ENCODE results near the gene CACNA1C. TPM values are rescaled to one million over a fixed set of nuclear protein-coding genes. Genes with fewer than 3 reads are reported as not detected.

Gene CACNA1C
- total RNA-seq, 5 donors from 2014 or later (not counting 1 experiment from before 2014, with no cell fraction given) = 0.10 to 0.26 (median 0.16) TPM

DNA sequence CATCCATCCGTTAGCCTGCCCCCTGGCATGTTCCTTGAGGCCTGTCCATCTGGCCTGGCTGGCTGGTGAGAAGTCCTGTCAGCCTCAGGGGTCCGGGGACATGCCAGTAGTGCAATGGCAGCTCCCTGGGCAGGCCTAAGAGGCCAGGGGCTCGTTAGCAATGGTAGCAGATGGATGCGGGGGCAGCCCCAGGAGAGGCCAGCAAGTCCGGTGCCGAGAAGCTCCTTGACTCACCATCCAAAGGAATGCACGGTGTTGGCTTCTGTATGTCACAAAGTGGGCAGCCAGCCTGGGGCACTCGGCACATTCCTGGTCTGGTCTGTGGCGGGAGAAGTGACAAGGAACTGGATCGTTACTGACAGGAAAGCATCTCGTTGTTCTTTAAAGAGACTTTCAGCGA, 319.9 kb downstream of the CACNA1C start:
- H3K9me3 ChIP-seq = no peaks in the 10 kb centered on the region
- no peak overlapping the region for H3K4me3 ChIP-seq (ENCODE audit: control insufficient read depth in 1 of 2, extremely low read depth in 1 of 2, low read length in 1 of 2)
- no peak for DNase-seq
- no peaks in the 10 kb centered on the region for H3K27me3 Mint-ChIP-seq
- H3K36me3 ChIP-seq (ENCODE audit: control insufficient read depth in 2 of 2, extremely low read depth in 1 of 2, insufficient read depth in 1 of 2, low read length in 1 of 2) = no peaks in the 10 kb centered on the region
- ChIA-PET CTCF (no interaction called here), POLR2A (no interaction called here)
- H3K4me1 ChIP-seq (ENCODE audit: control insufficient read depth in 1 of 2, extremely low read depth in 1 of 2, insufficient read depth in 2 of 2, low read length in 2 of 2) = no peaks in the 10 kb centered on the region
- peaks cover 0 to 2% of the 10 kb centered on the region in 2 experiments for H3K27me3 ChIP-seq (replicated peaks in 1 of 2; ENCODE audit: control insufficient read depth in 2 of 2, extremely low read depth in 1 of 2, insufficient read depth in 2 of 2, low read length in 1 of 2)
- no peak for ATAC-seq (replicated peaks in 1 of 4)
- H3K4me1 Mint-ChIP-seq = peaks cover 0 to 2% (median 0%) of the 10 kb centered on the region in 3 donors
- H3K27ac Mint-ChIP-seq = no peak overlapping the region
- no peaks in the 10 kb centered on the region for H3K36me3 Mint-ChIP-seq
- WGBS (ENCODE audit: insufficient coverage) = 87% methylated on average over 12 of the region's 12 CpGs
- H3K4me3 Mint-ChIP-seq = no peak overlapping the region
- no peaks in the 10 kb centered on the region for H3K9me3 Mint-ChIP-seq
- no peak overlapping the region for H3K27ac ChIP-seq (ENCODE audit: low read length)

GRCh38 chr12:2373307-2373706, 320.5 kb downstream of the CACNA1C start:
- no peak for ATAC-seq (replicated peaks in 1 of 4)
- WGBS (ENCODE audit: insufficient coverage) = 82% methylated on average over 5 of the region's 8 CpGs
- Histone ChIP-seq H3K4me1 (ENCODE audit: control insufficient read depth in 1 of 2, extremely low read depth in 1 of 2, insufficient read depth in 2 of 2, low read length in 2 of 2) (no peaks in the 10 kb centered on the region), H3K9me3 (no peaks in the 10 kb centered on the region), H3K36me3 (ENCODE audit: control insufficient read depth in 2 of 2, extremely low read depth in 1 of 2, insufficient read depth in 1 of 2, low read length in 1 of 2) (no peaks in the 10 kb centered on the region), H3K27ac (ENCODE audit: low read length) (no peak overlapping the region), H3K27me3 (replicated peaks in 1 of 2; ENCODE audit: control insufficient read depth in 2 of 2, extremely low read depth in 1 of 2, insufficient read depth in 2 of 2, low read length in 1 of 2) (peaks cover 0 to 2% of the 10 kb centered on the region in 2 experiments), H3K4me3 (ENCODE audit: control insufficient read depth in 1 of 2, extremely low read depth in 1 of 2, low read length in 1 of 2) (no peak overlapping the region)
- Mint-ChIP-seq H3K36me3 (no peaks in the 10 kb centered on the region), H3K27ac (no peak overlapping the region), H3K27me3 (no peaks in the 10 kb centered on the region), H3K9me3 (no peaks in the 10 kb centered on the region), H3K4me1 (peaks cover 0 to 2% (median 0%) of the 10 kb centered on the region in 3 donors), H3K4me3 (no peak overlapping the region)
- DNase-seq = no peak
- POLR2A ChIA-PET = interaction anchor here in 1 of 2 donors (0.5 kb wide), 1 partner anchor 13 kb away, joined by 4 read pairs; no protein-coding TSS in a partner anchor
- CTCF ChIA-PET = no interaction called here

- POLR2A ChIA-PET = no interaction called here
- H3K27ac ChIP-seq (ENCODE audit: low read length) = no peak overlapping the region
- Mint-ChIP-seq H3K27ac (no peak overlapping the region), H3K36me3 (no peaks in the 10 kb centered on the region), H3K4me1 (peaks cover 0 to 7% (median 6%) of the 10 kb centered on the region in 3 donors), H3K9me3 (no peaks in the 10 kb centered on the region), H3K4me3 (no peak overlapping the region), H3K27me3 (no peaks in the 10 kb centered on the region)
- H3K4me1 ChIP-seq (ENCODE audit: control insufficient read depth in 1 of 2, extremely low read depth in 1 of 2, insufficient read depth in 2 of 2, low read length in 2 of 2) = no peaks in the 10 kb centered on the region
- no peaks in the 10 kb centered on the region for H3K36me3 ChIP-seq (ENCODE audit: control insufficient read depth in 2 of 2, extremely low read depth in 1 of 2, insufficient read depth in 1 of 2, low read length in 1 of 2)
- no peak overlapping the region for H3K4me3 ChIP-seq (ENCODE audit: control insufficient read depth in 1 of 2, extremely low read depth in 1 of 2, low read length in 1 of 2)
- peaks cover 0 to 2% of the 10 kb centered on the region in 2 experiments for H3K27me3 ChIP-seq (replicated peaks in 1 of 2; ENCODE audit: control insufficient read depth in 2 of 2, extremely low read depth in 1 of 2, insufficient read depth in 2 of 2, low read length in 1 of 2)
- no peaks in the 10 kb centered on the region for H3K9me3 ChIP-seq
- ATAC-seq (replicated peaks in 1 of 4) (no peak), DNase-seq (no peak)
- CTCF ChIA-PET = no interaction called here
- 81% methylated on average over 7 of the region's 10 CpGs for WGBS (ENCODE audit: insufficient coverage)
These were observed 321.5 kb downstream of the CACNA1C start for GRCh38 chr12:2374092-2374906.

DNA sequence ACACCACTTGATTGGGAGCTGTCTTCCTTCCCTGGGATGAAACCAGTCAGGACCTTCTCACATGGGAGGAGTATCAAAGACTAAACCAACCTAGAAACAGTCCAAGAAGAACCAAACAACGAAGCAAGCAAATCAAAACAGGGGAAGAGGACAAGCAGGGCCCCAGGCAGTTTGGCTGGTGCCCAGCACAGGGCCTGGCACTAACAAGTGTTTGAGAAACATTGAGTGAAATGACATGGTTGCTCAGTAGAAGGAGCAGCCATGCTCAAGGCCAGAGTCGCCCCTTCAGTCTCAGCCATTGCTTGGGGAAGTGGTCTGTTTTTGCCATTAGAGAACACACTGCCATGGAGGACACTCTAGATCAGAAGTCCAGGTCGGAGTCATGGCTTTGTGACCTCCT, 323.1 kb downstream of the CACNA1C start:
- no peaks in the 10 kb centered on the region for H3K36me3 ChIP-seq (ENCODE audit: control insufficient read depth in 2 of 2, extremely low read depth in 1 of 2, insufficient read depth in 1 of 2, low read length in 1 of 2)
- Mint-ChIP-seq H3K36me3 (no peaks in the 10 kb centered on the region), H3K27me3 (peaks cover 0 to 3% of the 10 kb centered on the region in 2 donors), H3K27ac (no peak overlapping the region), H3K4me1 (peaks cover 0 to 9% (median 6%) of the 10 kb centered on the region in 3 donors), H3K4me3 (no peak overlapping the region), H3K9me3 (no peaks in the 10 kb centered on the region)
- H3K27ac ChIP-seq (ENCODE audit: low read length) = no peak overlapping the region
- POLR2A ChIA-PET = no interaction called here
- WGBS (ENCODE audit: insufficient coverage) = 68% methylated on average over 2 of the region's 3 CpGs
- H3K27me3 ChIP-seq (replicated peaks in 1 of 2; ENCODE audit: control insufficient read depth in 2 of 2, extremely low read depth in 1 of 2, insufficient read depth in 2 of 2, low read length in 1 of 2) = peaks cover 0 to 2% of the 10 kb centered on the region in 2 experiments
- no peaks in the 10 kb centered on the region for H3K9me3 ChIP-seq
- no peak for DNase-seq
- no peak for ATAC-seq (replicated peaks in 1 of 4)
- H3K4me1 ChIP-seq (ENCODE audit: control insufficient read depth in 1 of 2, extremely low read depth in 1 of 2, insufficient read depth in 2 of 2, low read length in 2 of 2) = no peaks in the 10 kb centered on the region
- no peak overlapping the region for H3K4me3 ChIP-seq (ENCODE audit: control insufficient read depth in 1 of 2, extremely low read depth in 1 of 2, low read length in 1 of 2)
- CTCF ChIA-PET = no interaction called here

DNA sequence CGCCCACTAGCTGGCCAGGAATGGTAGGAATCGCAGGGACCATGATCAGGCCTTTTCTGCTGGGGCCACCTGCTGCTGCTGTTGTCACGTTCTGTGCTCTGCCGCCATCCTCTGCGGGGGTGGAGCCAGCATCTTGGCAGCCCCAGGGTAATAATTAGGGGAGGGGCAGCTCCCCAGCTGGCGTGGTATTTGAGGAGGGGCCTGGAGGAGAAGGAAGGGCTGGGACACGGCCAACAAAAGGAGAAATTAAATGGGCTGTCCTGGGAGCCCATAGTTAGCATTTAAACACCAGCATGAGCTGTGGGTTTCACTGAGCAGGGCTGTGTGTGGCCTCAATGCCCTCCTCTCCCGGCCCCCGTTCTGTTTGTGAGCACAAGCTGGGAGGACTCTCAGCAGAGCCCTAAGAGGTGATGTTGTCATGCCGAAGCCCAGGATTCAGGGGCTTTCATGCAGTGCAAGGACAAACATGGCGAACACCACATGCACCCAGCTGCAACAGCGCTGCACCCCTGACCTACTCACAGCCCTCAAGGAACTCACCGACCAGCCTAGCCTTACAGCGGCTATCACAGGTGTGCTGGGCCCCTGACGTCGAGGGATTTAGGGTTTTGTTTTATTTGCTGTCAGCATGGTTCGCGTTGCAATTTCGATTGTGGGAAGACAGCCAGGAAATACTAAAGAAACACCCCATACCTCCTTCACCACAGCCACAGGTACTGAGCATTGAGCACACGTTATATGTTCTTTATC, 324.3 kb downstream of the CACNA1C start:
- 77% methylated on average over 12 of the region's 20 CpGs for WGBS (ENCODE audit: insufficient coverage)
- peaks cover 0 to 3% of the 10 kb centered on the region in 2 donors for H3K27me3 Mint-ChIP-seq
- H3K36me3 ChIP-seq (ENCODE audit: control insufficient read depth in 2 of 2, extremely low read depth in 1 of 2, insufficient read depth in 1 of 2, low read length in 1 of 2) = no peaks in the 10 kb centered on the region
- H3K36me3 Mint-ChIP-seq = no peaks in the 10 kb centered on the region
- no peak for DNase-seq
- POLR2A ChIA-PET = no interaction called here
- no peaks in the 10 kb centered on the region for H3K9me3 Mint-ChIP-seq
- CTCF ChIA-PET = no interaction called here
- H3K4me1 ChIP-seq (ENCODE audit: control insufficient read depth in 1 of 2, extremely low read depth in 1 of 2, insufficient read depth in 2 of 2, low read length in 2 of 2) = no peaks in the 10 kb centered on the region
- H3K4me1 Mint-ChIP-seq = peaks cover 0 to 9% (median 6%) of the 10 kb centered on the region in 3 donors
- H3K27me3 ChIP-seq (replicated peaks in 1 of 2; ENCODE audit: control insufficient read depth in 2 of 2, extremely low read depth in 1 of 2, insufficient read depth in 2 of 2, low read length in 1 of 2) = peaks cover 0 to 4% of the 10 kb centered on the region in 2 experiments
- H3K27ac Mint-ChIP-seq = no peak overlapping the region
- no peak overlapping the region for H3K27ac ChIP-seq (ENCODE audit: low read length)
- no peak overlapping the region for H3K4me3 Mint-ChIP-seq
- ATAC-seq (replicated peaks in 1 of 4) = no peak
- no peaks in the 10 kb centered on the region for H3K9me3 ChIP-seq
- H3K4me3 ChIP-seq (ENCODE audit: control insufficient read depth in 1 of 2, extremely low read depth in 1 of 2, low read length in 1 of 2) = no peak overlapping the region

DNA sequence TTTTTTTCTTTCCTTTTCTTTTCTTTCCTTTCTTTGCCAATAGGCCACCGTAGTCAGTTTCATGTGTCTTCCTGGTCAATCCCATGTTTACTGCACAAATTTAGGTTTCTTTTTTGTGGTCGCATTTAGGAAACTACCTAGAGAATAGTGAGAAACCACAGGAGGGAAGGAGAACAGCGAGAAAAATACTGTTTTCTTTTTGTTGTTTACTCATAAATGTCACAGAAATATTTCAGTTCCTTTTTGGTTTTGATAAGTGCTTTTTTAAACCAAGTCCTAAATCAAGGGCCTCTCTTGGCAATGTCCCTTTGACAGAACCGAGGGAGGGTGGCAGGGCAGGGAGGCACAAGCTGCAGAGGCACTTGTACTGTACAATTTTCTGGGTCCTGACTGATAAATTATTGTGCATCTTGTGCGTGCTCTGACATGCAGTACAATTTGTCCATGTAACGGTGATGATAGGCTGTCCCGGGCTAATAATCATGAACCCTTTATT, 326.1 kb downstream of the CACNA1C start:
- WGBS (ENCODE audit: insufficient coverage) = 63% methylated on average over 4 of the region's 7 CpGs
- Mint-ChIP-seq H3K36me3 (no peaks in the 10 kb centered on the region), H3K4me3 (no peak overlapping the region), H3K27ac (peak overlapping the region in 1 of 2 donors; percentile 14), H3K27me3 (peaks cover 0 to 3% of the 10 kb centered on the region in 2 donors), H3K9me3 (no peaks in the 10 kb centered on the region), H3K4me1 (peaks cover 0 to 9% (median 6%) of the 10 kb centered on the region in 3 donors)
- Histone ChIP-seq H3K4me3 (ENCODE audit: control insufficient read depth in 1 of 2, extremely low read depth in 1 of 2, low read length in 1 of 2) (no peak overlapping the region), H3K4me1 (ENCODE audit: control insufficient read depth in 1 of 2, extremely low read depth in 1 of 2, insufficient read depth in 2 of 2, low read length in 2 of 2) (no peaks in the 10 kb centered on the region), H3K36me3 (ENCODE audit: control insufficient read depth in 2 of 2, extremely low read depth in 1 of 2, insufficient read depth in 1 of 2, low read length in 1 of 2) (no peaks in the 10 kb centered on the region), H3K9me3 (no peaks in the 10 kb centered on the region), H3K27me3 (replicated peaks in 1 of 2; ENCODE audit: control insufficient read depth in 2 of 2, extremely low read depth in 1 of 2, insufficient read depth in 2 of 2, low read length in 1 of 2) (peaks cover 0 to 2% of the 10 kb centered on the region in 2 experiments), H3K27ac (ENCODE audit: low read length) (no peak overlapping the region)
- ChIA-PET POLR2A (no interaction called here), CTCF (no interaction called here)
- DNase-seq (no peak), ATAC-seq (replicated peaks in 1 of 4) (no peak)

Measured in T-cell (primary cell).